GM13977 (cell line): ENCODE data around the gene HPSE2.
"Not testable (repeated sequence)": the region's sequence is repeated elsewhere in the genome, so short reads cannot be mapped to it uniquely, and the experiment has no call there.

Experiments
- DNase-seq: peaks from one replicate; pipeline ENCODE4 v3.0.0; 2012; ENCODE audit warnings: low spot score
- CTCF ChIP-seq: IDR thresholded peaks from 2 replicates; pipeline ENCODE4 v1.5.1; 2012; ENCODE audit warnings: mild to moderate bottlenecking, control low read depth; ENCODE audit not compliant: insufficient read depth; ENCODE audit errors: extremely low read depth, missing control alignments
- in situ Hi-C: fragments of 300-500 bp; cut with MboI; formaldehyde crosslinking; loops from one replicate; pipeline ENCODE4 v1.12.0; 2022; ENCODE audit warnings: low sequenced_read_pairs, low pct_unique_long_range_greater_than_20kb, mixed read lengths, inconsistent platforms; ENCODE audit not compliant: unreplicated experiment

HPSE2 gene

GRCh38 chr10:98509745-98510144, 725.9 kb downstream of the HPSE2 start:
- in situ Hi-C loops = no loop called here

GRCh38 chr10:98502535-98502934, 733.1 kb downstream of the HPSE2 start:
- in situ Hi-C loops, DNase-seq: not testable (repeated sequence)

More at GRCh38 chr10:98509745-98510144, 725.9 kb downstream of the HPSE2 start:
- DNase-seq = no peak
- no peak for TF ChIP-seq CTCF

GRCh38 chr10:98492763-98493162, 742.9 kb downstream of the HPSE2 start:
- in situ Hi-C loops = no loop called here
- DNase-seq = no peak
- no peak for TF ChIP-seq CTCF

- no peak for DNase-seq
- in situ Hi-C loops = no loop called here
- no peak for TF ChIP-seq CTCF
Observed at GRCh38 chr10:98489561-98490481, 745.8 kb downstream of the HPSE2 start.

- DNase-seq = no peak
- TF ChIP-seq CTCF = no peak
Observed at GRCh38 chr10:98488669-98489430, 746.8 kb downstream of the HPSE2 start.

GRCh38 chr10:98487649-98488048, 748.0 kb downstream of the HPSE2 start:
- no peak for TF ChIP-seq CTCF
- in situ Hi-C loops = no loop called here
- DNase-seq = no peak

More at GRCh38 chr10:98488669-98489430, 746.8 kb downstream of the HPSE2 start:
- in situ Hi-C loops = no loop called here

- TF ChIP-seq CTCF = no peak
- no peak for DNase-seq
- in situ Hi-C loops = no loop called here
Observed at GRCh38 chr10:98486421-98486820, 749.2 kb downstream of the HPSE2 start.
